RWPE1 (cell line): Measurements from ENCODE around the gene MCMBP.

Experiments used
- CTCF ChIA-PET: fragments of 350-600 bp; sonication (Branson Sonifier 250); formaldehyde crosslinking; extraction: SDS; loops from one replicate; lab custom pipeline; 2021; lab: Yijun Ruan, JAX
- POLR2A ChIA-PET: fragments of 400-600 bp; formaldehyde crosslinking; extraction: SDS; loops from one replicate; lab custom pipeline; 2020; ENCODE audit warnings: antibody characterized with exemption; ENCODE audit not compliant: low non-redundant PET; lab: Yijun Ruan, JAX
- DNase-seq: peaks from one replicate; pipeline ENCODE4 v3.0.0; 2012; ENCODE audit warnings: low spot score
- H3K27ac ChIP-seq: fragments of 450-650 bp; 2 replicates; pipeline ENCODE4 v1.5.1; 2017
- TF ChIP-seq, protein P1 (sequence below): fragments of 450-650 bp; conservative IDR thresholded peaks from 2 replicates; pipeline ENCODE4 v1.5.1; 2017; ENCODE audit warnings: low read depth, mild to moderate bottlenecking

The MCMBP gene

DNA sequence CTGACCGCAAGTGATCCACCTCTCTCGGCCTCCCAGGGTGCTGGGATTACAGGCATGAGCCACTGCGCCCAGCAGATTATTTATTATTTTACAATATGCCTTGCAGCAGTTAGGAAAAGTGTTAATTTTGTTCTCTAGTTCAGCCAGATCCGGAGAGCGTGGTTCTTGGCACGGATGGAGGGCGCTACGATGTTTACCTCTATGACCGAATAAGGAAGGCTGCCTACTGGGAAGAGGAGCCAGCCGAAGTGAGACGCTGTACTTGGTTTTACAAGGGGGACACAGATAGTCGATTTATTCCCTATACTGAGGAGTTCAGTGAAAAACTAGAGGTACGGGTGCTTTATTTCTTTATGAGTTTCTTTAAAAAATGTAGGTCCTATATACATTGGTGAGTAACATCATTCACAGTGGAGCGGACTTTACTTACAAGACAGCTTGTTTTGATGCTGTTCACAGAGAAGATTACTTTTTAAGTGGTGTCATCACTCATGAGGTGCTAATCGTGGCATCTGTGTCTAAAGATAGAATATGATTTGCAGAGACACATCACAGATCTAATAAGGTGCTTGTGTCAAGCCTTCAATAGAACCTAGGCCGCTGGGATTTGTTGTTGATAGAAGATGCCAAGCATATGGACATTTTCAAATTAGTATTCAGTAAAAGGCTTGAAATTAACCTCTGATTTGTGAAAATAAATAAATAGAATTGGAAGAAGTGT lies 31.5 kb upstream of the MCMBP start:
- TF ChIP-seq, protein P1, sequence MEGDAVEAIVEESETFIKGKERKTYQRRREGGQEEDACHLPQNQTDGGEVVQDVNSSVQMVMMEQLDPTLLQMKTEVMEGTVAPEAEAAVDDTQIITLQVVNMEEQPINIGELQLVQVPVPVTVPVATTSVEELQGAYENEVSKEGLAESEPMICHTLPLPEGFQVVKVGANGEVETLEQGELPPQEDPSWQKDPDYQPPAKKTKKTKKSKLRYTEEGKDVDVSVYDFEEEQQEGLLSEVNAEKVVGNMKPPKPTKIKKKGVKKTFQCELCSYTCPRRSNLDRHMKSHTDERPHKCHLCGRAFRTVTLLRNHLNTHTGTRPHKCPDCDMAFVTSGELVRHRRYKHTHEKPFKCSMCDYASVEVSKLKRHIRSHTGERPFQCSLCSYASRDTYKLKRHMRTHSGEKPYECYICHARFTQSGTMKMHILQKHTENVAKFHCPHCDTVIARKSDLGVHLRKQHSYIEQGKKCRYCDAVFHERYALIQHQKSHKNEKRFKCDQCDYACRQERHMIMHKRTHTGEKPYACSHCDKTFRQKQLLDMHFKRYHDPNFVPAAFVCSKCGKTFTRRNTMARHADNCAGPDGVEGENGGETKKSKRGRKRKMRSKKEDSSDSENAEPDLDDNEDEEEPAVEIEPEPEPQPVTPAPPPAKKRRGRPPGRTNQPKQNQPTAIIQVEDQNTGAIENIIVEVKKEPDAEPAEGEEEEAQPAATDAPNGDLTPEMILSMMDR, result no peak
- DNase-seq, result no peak
- no peak overlapping the region for H3K27ac ChIP-seq
- CTCF ChIA-PET, result interaction anchor here (0.7 kb wide), 1 partner anchor 23 kb away, joined by 5 read pairs; no protein-coding TSS in a partner anchor
- POLR2A ChIA-PET, result no interaction called here

DNA sequence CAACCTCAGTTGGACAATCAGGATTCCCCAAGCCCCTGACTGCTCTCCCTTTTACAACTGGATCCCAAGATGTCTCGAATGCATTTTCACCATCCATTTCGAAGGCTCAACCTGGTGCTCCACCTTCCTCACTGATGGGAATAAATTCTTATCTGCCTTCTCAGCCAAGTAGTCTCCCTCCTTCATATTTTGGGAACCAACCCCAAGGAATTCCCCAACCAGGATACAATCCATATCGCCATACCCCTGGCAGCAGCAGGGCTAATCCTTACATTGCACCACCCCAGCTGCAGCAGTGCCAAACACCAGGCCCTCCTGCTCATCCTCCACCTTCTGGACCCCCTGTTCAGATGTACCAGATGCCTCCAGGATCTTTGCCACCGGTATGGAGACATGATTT lies 25.9 kb upstream of the MCMBP start:
- no peak for DNase-seq
- TF ChIP-seq, protein P1, result no peak
- CTCF ChIA-PET, result no interaction called here
- POLR2A ChIA-PET, result no interaction called here
- H3K27ac ChIP-seq, result no peak overlapping the region

DNA sequence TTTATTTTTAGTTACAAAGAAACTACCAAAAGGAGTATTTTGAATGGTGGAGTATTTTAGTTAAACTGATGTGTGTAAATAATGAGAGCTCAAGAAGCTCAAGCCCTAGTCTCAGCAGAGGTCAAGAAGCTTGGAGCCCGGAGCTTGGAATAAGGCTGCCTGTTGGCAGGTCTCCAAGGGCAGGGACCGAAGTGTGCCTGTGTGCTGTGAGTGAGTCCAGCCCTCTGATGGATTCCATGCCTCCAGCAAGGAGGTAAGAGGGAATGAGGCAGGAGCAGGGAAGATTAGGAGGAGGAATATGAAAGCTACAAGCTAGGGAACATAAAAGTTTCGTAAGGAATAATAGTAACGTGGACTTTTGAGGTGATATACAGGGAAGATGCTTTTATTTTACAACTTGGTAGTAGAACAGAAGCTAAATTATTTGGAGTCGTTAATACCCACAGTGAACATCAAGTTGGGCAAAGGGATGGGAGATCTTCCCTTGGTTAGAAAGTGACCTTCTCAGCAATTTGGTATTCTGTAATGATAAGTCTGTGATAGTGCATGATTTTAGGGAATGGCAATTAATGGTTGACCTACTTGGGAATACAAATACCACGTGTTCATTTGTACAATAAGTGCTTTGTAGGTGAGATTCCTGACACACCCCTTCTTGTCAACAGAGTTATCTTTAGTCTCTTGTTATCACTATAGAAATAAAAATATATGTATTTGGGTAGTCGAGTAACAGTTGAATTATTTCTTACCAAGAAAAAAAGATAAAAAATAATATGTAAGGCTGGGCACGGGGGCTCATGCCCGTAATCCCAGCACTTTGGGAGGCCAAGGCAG lies 24.5 kb upstream of the MCMBP start:
- H3K27ac ChIP-seq, result peak overlapping the region; percentile 47
- CTCF ChIA-PET, result no interaction called here
- TF ChIP-seq, protein P1, result no peak
- no peak for DNase-seq
- POLR2A ChIA-PET, result no interaction called here

DNA sequence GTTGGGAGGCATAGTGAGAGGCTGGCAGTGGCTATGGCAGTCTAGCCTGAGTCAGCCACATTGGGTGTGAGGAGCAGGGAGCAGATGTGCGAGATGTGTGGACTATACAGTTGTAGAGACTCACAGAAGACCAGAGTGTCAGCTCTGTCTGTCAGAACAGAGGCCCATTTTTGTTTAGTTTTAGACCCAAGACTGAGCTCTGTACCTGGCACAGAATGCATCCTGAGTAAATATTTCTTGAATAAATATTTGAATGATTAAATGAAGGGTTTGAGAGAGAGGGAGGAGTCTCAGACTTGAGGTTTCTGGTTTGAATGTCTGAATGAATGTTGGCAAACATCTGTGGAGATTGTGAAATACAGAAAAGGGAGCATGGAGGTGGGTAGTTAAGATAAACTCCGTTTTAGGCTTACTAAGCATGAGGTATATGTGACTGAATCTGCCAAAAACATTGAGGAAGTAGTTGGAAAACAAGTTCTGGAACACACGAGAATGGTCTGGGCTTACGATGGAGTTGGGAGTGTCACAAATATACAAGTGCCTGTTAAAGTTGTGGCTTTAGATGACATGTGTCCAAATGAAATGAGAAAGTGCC lies 23.5 kb upstream of the MCMBP start:
- H3K27ac ChIP-seq, result peak overlapping the region; percentile 62
- ChIA-PET CTCF (no interaction called here), POLR2A (no interaction called here)
- DNase-seq, result peak; percentile 50
- TF ChIP-seq, protein P1, result no peak

DNA sequence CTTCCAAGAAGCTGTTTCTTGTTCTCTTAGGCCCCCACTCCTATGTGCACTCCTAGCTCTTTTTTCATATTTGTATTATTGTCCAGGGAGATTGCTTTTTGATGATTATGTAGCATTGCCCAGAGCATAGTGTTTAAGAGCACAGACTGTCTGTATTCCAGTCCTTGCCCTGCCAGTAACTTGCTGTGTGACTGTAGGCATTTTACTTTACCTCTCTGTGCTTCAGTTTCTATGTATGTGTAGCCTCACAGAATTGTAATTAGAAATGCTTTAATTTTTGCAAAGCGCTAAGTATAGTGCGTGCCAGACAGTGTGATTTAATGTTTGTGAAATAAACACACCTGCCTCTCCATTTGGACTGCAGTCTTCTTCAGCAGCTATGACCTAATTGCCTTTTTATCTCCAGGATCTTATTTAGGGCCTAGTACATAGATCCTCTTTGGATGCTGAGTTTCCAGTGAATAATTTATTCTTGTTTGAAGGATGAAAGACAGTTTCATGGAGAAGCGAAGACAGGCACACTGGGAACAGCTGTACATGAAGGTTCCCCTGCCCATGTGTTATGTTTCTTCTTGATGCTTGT lies 21.3 kb upstream of the MCMBP start:
- no peak overlapping the region for H3K27ac ChIP-seq
- CTCF ChIA-PET, result interaction anchor here (0.5 to 0.6 kb wide), 2 partner anchors 44 to 311 kb away, joined by 3 read pairs; no protein-coding TSS in a partner anchor
- no peak for DNase-seq
- POLR2A ChIA-PET, result interaction anchor here (0.7 kb wide), 1 partner anchor 17 kb away, joined by 4 read pairs; no protein-coding TSS in a partner anchor
- TF ChIP-seq, protein P1, result no peak

DNA sequence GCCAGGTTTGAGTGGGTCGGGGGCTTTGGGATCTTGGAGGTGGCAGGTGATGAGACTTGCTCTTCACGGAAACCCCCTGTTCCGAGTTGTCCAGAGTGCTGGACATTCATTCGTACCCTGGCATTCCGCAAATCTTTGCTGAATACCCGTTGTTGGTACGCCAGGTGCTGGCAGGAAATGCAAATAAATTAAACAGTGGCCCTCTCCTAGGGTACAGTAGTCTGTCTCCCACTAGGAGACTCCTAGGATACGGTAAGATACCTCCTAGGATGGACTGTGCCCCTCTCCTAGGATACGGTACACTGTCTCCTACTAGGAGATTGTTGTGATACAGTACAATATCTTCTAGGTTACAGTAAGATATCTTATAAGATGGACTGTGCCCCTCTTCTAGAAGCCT lies 20.4 kb upstream of the MCMBP start:
- DNase-seq, result no peak
- POLR2A ChIA-PET, result interaction anchor here (0.6 kb wide), 1 partner anchor 47 kb away, joined by 3 read pairs; no protein-coding TSS in a partner anchor
- TF ChIP-seq, protein P1, result no peak
- CTCF ChIA-PET, result no interaction called here
- peak overlapping the region; percentile 84 for H3K27ac ChIP-seq
